Breast epithelium (tissue), 3 donors: ENCODE measurements around the gene CFAP65.

Experiments
- POLR2A ChIP-seq: fragments of 450-650 bp; IDR thresholded peaks from one replicate; pipeline ENCODE4 v1.6.1; 2016; ENCODE audit warnings: antibody characterized with exemption, mild to moderate bottlenecking, moderate library complexity
- POLR2AphosphoS5 ChIP-seq, 3 donors: sonication (generic); formaldehyde crosslinking; IDR thresholded peaks; one replicate each; pipeline ENCODE4 v1.6.1; 2017; ENCODE audit warnings: antibody characterized with exemption in 3 of 3
- TF ChIP-seq, protein P1 (sequence below), 3 donors: fragments of 450-650 bp; IDR thresholded peaks; one replicate each; pipeline ENCODE4 v1.5.1; 2016 to 2017; ENCODE audit warnings: antibody characterized with exemption in 3 of 3, mild to moderate bottlenecking in 3 of 3, moderate library complexity in 3 of 3

DNA sequence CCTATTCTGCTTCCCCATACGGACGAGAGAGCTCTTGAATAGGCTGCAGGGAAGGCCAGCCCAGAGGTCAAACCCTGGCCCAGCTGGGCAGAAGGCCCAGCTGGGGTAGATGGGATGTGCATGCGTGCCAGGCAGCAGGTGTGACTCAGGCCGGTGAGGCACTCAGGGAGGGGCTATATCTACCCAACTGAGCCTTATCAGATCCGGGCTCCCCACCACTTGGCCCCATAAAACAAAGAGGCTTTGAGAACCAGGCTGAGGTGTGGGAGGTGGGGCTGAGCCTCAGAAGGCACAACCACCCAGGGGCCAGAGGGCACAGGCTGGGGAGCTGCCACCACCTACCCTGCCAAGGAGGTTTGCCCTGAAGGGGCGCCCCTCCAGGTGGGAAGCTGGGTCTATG is 8.0 kb upstream of the CFAP65 start:
- TF ChIP-seq, protein P1, sequence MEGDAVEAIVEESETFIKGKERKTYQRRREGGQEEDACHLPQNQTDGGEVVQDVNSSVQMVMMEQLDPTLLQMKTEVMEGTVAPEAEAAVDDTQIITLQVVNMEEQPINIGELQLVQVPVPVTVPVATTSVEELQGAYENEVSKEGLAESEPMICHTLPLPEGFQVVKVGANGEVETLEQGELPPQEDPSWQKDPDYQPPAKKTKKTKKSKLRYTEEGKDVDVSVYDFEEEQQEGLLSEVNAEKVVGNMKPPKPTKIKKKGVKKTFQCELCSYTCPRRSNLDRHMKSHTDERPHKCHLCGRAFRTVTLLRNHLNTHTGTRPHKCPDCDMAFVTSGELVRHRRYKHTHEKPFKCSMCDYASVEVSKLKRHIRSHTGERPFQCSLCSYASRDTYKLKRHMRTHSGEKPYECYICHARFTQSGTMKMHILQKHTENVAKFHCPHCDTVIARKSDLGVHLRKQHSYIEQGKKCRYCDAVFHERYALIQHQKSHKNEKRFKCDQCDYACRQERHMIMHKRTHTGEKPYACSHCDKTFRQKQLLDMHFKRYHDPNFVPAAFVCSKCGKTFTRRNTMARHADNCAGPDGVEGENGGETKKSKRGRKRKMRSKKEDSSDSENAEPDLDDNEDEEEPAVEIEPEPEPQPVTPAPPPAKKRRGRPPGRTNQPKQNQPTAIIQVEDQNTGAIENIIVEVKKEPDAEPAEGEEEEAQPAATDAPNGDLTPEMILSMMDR (IDR thresholded peaks at IDR 0.05): no peak
- TF ChIP-seq POLR2AphosphoS5 (IDR thresholded peaks at IDR 0.05) (no peak), POLR2A (no peak)
